Hindlimb muscle (tissue), 1 donor: Measurements from ENCODE around the gene OMA1. TPM values are rescaled to one million over a fixed set of nuclear protein-coding genes. Genes with fewer than 3 reads are reported as not detected.

Experiments used
- polyA plus RNA-seq: library from polyadenylated mRNA; unstranded; fragments of 120-200 nt; gene quantifications from one replicate; pipeline ENCODE4 v1.2.1, GENCODE V29; 2013; ENCODE audit not compliant: insufficient read length

The OMA1 gene
- polyA plus RNA-seq, 1 donor, result 15.3 TPM

Other genes with a start within 250 kb of the OMA1 start
- gene TACSTD2, start 30.5 kb upstream of the OMA1 start, polyA plus RNA-seq, result 1.4 TPM
- 20.8 TPM for gene MYSM1, start 153.3 kb upstream of the OMA1 start, polyA plus RNA-seq
- gene JUN, start 237.3 kb upstream of the OMA1 start, polyA plus RNA-seq, result 175 TPM